HG03521 (cell line): ENCODE results near the gene NPNT.

ENCODE experiments used
- ATAC-seq: cut with Tn5 transposase; IDR thresholded peaks from one replicate; pipeline ENCODE4 v1.9.1; 2021; ENCODE audit warnings: mild to moderate bottlenecking, moderate library complexity; ENCODE audit not compliant: unreplicated experiment

NPNT gene

DNA sequence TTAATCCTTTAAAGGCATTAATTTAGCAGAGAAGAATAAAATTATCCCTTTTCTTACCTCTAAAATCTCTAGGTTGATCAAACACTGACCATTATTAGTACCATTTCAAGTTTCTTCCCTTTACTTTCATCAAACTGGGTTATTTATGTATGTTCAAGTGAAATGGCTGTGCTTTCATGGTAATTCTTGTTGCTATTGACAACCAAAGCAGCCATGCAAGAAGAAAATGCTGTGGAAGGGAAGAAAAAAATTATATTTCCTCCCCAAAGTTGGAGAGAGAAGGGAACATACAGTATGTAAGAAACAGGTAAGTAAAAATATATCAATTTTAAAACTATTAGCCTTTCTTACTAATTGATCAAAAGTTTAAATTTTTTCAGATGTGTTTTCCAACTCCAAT lies 16.2 kb downstream of the NPNT start:
- no peak for ATAC-seq

DNA sequence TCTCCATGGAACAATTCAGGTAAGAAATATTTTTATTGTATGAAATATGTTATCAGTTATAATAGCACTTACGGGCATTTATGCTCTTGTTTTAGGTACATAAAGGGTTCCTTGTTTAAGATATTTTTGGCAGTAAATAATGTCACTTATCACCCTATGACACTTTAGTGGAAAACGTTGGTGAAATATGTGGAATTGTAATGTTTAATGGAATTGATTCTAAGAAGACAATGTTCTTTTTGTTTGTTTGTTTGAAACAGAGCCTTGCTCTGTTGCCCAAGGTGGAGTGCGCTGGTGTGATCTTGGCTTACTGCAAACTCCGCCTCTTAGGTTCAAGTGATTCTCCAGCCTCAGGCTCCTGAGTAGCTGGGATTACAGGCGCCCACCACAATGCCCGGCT lies 17.4 kb downstream of the NPNT start:
- no peak for ATAC-seq

DNA sequence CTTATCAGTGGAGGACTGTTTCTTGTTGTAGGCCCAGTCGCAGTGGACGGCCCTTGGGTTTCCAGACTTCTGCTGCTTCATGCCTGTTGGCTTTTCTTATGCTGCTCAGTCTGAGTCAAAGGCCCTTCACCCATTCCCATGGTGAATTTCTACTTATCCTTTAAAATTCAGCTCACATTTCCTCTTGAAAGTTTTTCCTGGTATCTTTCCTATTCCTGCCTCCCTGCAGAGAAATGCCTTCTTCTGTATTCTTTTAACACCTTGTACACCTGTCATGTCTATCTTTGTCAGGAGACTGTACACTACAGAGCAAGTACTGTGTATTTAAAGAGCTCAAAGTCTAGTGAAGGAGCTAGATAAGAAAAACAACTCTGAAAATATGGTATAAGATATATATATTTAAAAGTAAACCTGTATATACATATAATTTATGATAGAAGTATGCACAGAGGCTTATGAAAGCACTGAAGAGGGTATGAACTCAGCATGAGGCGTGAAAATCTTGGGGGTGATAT lies 22.0 kb downstream of the NPNT start:
- ATAC-seq = no peak

DNA sequence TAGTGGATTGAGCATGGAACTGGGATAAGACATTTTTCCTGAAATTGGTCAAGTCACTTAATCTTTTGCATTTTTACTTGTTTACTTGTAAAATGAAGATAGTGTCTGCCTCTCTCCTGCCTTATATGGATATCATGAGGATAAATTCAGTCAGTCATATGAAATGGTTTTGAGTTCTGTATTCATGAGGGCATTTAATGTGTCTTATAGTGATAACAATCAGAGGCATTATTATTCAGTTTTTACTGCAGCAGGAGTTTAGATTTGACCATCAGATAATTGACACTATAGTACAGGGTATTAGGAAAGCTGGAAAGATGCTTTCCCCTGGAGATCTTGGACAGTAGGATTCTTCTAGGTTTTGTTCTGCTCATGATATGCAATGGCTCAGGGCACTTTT lies 26.0 kb downstream of the NPNT start:
- no peak for ATAC-seq

DNA sequence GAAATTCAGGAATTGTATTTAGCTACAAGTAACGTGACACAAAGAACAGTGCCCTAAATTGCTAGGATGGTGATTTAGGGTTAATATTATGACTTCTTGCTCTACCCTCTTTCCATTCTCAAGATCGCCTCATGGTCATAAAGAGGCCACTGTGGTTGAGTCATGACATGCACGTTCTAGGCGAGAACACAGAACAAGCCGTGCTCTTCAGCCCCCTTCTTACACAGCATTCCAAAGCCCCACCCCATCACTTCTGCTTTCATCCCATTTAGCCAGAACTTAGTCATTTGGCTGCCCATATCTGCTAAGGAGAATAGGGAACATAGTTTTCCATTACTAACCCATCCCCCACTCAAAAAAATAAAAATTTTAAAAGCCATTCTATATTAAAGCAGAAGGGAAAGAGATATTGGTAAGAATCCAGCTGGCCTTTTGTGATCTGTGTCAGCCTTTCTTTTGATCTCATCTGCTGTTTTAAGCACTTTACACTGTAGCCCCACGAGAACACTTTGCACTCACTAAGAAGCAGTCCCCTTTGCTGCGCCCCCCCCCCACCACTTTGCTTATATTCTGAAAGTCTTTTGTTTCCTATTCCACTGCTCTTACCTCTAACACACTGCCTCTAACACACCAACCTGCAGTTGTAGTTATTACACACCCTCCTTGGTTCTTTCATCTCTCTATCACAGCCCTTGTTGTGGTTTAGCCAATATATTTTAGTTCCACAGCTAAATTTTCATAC lies 28.4 kb downstream of the NPNT start:
- ATAC-seq = no peak

DNA sequence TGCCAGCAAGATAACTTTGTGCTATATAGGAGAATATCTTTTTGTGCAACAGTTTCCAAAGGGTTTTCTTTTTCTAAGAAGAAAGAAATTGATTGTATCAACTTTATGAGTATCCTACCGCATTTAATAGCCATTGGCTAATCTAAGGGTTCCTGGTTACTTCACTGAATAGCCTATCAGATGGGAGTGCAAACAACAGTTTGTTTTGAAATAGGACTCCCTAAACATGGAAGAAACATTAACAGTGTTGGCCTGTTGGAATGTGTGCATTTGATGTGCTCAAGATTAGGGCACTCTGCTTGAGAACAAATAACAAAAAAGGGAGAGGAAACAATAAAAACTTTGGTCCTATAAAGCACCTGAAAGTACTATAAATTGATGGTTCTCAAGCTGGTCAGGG lies 29.1 kb downstream of the NPNT start:
- ATAC-seq = no peak

DNA sequence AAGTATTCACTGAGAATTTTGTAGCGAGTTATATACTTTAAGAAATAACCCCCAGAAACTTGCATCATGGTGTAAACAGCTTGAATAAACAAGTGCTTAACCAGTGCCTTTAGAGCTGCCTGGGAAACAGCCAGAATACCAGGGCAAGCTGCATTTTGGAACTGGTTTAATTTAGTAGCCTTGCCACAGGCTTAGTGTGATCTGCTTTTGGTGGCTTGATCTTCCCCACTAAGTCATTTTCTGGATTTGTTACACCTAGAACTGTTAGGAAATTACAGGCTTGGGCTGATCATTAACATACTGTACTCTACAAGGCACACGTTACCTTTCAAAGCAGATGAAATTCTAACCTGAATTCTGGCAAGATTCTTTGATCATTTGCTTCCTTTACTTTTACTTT lies 35.4 kb downstream of the NPNT start:
- ATAC-seq = no peak

DNA sequence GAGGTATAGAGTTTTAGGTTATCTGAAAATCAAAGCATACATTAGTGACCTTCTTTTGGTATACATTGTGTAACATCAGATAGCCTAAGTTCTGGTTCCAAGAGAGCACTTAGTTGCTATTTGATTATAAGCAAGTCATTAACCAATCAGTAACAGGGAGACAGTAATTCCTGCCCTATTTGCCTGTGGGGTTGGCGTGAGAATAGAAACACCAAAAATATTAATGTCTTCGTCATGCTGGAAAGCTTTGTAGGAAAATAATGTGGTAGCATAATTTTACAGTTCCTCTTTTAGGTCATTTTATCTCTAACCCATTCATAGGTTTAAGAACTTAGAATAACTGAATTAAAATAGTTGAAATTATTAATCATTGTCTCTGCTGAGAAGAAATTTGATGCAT lies 37.8 kb downstream of the NPNT start:
- no peak for ATAC-seq

DNA sequence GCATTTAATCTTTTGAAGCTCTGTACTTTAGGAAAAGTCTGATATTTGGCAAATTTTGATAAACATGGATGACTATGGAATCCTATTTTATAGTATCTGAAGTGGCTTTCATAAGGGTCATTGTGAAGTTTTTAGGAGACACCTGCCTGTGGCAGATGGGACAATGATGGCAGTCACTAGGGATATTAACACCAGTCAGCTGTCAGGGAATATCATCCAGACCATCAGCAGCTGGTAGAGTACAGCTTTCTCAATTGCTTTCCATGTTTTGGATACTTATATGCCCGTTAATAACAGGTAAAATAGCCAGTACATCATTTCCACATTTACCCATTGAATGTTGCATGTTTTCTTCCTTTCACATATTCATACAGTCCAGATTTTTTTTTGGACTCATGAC lies 39.1 kb downstream of the NPNT start:
- no peak for ATAC-seq

DNA sequence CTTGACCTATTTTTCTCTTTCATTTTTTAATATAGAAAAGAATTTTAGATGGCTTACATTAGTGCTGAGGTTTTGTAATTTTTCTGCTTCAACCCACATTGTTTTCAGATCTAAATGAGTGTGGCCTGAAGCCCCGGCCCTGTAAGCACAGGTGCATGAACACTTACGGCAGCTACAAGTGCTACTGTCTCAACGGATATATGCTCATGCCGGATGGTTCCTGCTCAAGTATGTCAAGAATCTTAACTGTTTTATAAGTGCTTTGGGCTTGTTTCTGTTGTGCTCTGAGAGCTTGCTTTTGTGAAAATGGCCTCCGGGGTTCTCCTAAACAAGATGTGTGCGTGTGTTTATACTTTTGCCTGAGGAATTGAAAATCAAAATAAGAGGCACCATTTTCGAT lies 41.6 kb downstream of the NPNT start:
- no peak for ATAC-seq

DNA sequence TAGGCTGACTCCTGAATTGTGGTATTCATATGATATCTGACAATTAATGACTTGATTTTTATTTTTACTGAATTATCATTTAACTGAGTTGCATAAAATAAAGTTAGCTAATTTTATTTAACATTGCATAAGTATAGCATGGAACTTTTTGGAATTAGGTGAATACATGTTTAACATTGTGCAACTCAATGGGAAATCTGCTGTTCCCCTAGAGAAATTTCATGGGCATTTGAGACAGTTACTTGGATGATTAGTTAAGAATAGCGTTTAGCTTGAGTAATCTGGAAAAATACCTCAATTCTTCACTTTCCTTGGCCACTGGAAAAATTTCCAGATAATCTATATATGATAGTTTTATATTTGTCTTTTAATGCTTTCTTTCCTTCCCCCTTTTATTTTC lies 42.5 kb downstream of the NPNT start:
- no peak for ATAC-seq

DNA sequence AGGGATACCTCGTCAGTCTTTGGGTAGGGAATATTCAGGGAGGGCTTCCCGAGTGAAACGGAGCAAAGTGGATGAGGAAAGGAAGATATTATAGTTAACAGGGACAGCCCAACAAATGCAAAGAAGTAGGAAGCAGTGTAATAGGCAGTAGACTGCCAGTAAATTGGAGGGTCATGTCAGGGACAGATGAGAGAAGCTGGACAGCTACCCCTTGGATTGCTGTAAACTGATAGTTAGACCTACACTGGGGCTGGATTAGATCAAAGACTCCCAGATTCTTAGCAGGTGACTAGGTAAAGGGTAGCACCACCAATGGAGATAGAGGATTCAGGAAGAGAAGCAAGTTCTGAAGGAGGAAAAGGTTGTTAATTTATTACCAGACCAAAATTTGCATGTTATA lies 48.0 kb downstream of the NPNT start:
- no peak for ATAC-seq

DNA sequence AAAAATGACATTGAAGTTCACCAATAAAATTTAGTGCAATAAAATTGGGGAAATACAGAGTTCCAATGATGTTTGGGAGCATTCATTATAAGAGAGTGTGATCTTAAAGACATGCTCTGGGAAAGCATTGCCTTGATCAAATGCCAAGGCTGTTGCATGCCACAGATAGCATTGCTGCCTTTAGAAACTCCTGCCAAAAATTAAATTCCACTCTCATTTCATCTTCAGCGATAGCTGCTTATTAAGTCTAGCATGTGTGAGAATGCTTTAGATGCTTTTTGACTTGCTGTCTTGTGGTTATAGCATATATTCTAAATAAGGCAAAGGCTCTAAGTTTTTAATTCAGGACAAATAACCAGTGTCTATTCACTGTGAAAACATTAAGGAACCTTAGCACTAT lies 49.3 kb downstream of the NPNT start:
- no peak for ATAC-seq

DNA sequence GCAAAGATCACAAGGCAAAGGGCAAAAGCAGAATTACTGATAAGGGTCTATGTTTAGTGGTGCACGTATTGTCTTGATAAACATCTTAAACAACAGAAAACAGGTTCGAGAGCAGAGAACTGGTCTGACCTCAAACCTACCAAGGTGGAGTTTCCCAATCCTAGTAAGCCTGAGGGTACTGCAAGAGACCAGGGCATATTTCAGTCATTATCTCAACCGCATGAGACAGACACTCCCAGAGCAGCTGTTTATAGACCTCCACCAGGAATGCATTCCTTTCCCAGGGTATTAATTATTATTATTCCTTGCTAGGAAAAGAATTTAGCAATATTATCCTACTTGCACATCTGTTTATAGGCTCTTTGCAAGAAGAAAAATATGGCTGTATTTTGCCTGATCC lies 51.5 kb downstream of the NPNT start:
- ATAC-seq = no peak

DNA sequence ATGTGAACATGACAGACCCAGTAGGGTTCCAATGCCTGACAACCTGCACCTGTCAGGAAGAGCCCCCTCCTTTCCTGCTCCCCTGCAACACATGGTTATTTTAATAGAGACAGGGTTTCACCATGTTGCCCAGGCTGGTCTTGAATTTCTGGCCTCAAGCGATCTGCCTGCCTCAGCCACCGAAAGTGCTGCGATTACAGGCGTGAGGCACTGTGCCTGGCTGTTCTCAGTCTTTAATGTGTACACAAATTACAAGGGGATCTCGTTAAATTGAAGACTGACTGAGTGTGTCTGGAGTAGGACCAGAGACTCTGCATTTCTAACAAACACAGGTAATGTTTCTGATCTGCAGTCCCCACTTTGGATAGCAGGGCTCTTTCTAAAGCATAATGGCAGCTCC lies 55.4 kb downstream of the NPNT start:
- no peak for ATAC-seq

DNA sequence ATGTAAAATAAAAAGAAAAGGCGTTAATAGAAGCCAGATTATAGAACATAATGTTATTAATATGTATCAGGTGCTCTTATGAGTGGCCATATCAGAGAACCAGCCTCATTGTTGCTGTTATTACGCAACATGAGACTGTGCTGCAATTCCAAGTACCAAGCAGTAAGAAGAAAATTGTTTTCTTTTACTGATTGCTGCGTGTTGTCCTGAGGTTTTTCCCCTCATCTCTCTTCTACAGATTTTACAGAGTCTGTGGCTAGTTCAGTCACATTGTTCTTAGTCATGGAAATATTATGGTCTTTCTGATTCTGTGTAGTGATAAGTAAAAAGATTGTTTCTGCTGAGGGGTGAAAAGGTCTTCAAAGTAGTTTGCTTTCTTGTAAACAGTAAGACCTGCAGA lies 55.9 kb downstream of the NPNT start:
- ATAC-seq = no peak

DNA sequence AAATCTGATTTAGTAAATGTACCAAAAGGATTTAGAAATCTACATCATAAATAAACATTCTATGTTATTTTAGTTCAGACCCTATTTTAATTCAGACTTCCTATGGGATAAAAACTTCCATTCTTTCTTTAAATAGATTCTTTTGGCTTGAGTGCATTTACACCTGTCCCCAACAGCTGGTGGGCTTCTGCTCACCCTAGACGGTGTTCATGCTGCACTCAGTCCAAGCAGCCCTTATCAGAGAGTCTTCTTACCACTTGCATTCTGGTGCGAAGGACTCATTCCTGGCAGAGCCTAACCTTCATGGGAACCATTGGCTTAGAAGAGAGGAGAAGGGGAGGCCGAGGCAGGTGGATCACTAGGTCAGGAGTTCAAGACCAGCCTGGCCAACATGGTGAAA lies 57.3 kb downstream of the NPNT start:
- no peak for ATAC-seq

DNA sequence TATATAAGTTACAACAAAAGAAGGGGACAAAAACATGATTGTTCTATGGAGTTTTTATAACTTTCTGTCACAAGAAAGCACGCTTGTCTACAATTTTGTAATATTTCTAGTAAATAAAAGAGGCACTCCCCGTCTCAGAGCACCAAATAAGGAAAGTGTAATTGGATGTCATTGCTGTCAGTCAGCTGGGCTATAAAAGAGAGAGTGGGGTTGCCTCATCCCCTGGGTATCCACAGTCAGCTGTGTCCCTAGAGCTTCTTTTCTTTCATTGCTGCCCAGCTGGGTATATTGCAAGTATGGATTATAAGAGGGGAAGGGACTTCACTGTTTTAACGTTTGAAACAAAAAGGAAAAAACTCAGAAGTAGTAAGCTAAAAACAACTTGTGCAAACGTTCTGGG lies 61.3 kb downstream of the NPNT start:
- ATAC-seq = no peak

DNA sequence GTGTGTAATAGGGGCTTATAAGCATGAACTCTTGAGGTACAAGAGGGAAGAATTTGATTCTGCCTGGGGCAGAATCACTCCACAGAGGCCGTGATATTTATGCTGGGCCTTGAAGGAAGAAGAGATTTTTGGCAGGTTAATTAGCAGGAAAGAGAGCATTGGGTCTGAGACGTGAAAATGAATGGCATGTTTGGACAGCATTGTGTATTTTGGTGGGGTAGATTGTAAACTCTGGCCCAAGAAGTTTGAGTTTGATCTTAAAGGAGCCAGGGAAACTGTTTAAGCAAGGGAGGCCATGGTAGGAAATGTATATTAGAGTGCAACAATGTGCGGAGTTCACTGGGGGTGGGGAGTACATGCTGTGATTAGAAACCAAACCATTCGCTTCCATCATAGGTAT lies 62.4 kb downstream of the NPNT start:
- no peak for ATAC-seq

DNA sequence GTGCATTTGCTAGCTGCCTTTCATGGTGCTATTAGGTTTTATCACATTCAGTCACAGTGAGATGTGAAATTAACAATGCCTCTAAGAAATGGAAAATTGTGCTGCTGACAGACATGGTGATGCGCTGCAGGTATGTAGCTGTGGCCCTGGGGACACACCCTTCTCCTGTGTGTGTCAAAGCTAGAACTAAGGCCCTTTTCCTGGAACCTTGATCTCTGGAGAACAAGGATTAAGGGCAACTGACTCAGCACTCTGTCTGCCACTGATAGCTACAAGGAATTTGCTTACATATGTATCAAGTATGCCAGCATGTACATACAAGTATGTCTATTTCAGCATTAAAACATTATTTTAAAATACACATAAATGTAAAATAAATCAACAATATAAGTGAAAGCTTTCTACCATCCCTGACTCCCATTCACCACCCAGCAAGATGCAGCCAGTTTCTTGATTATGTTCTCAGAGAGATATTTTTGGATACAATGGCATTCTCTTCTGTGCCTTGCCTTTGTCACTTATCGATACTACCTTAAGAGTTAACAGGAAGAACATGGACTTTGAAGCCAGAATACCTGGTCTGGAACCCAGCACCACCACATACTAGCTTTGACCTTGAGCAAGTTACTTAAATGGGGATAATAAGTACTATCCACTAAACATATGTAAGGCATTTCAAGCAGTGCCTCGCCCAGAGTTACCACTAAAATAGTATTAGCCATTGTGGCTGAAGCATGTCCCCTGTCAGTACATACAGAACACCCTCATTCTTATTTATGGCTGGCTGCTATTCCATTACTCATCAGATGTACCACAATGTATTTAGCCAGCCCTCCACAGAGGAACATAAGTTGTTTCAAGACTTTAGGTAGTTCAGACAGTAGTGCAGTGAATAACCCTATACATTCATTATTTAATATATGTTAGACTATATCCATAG lies 68.5 kb downstream of the NPNT start:
- no peak for ATAC-seq

DNA sequence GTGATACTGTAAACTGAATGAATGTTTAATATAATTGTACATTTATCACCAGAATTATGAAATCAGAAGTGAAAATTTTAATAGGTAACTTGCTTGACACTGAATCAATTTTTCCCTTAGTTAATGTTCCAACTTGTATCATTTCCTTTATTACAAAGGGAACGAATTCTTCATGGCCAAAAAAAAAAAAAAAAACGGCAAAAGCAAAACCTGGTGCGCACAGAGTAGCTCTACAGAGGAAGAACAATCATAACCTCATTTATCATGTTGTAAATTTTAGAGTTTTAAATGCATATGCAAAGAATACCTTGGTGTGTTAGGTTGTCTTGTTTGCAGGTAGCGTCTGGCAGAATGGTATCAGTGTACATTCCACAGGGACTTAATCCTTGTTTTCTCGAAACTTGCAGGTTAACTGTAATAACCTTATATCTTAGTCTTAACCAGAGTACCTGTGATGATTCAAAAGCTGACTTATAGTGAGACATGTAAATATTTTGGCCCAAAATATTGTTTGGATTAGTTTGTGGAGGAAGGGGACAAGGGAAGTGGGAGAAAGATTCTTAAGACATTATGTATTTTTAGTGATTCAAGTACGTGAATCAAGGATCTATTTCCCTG lies 70.0 kb downstream of the NPNT start:
- ATAC-seq = no peak

DNA sequence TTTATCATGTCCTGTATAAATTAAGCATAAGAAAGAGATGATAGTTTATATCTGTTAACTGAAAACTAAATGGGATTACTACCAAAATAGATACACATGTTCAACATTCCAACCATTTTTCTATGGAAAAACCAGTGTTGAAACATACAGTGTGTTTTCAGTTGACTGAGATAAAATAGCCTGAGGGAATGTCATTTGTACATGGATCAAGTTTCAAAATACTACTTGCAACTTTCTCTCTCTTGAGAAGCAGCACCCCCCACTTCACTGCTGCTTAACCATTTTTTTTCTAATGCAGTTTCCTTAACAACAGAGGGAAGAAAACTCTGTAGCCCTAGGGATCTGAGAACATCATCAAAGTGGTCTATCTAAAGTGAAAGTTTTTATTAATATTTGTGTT lies 70.8 kb downstream of the NPNT start:
- no peak for ATAC-seq
